Measurements from ENCODE around the gene SLIT1. TPM values are rescaled to one million over a fixed set of nuclear protein-coding genes. Genes with fewer than 3 reads are reported as not detected.

SLIT1 gene
- total RNA-seq, 1 donor from 2014 or later, result not detected

- H3K27ac ChIP-seq, result no peak overlapping the region
- no peak for DNase-seq (ENCODE audit: low spot score in 2 of 2)
- no peaks in the 10 kb centered on the region for H3K9me3 ChIP-seq
- no peak overlapping the region for H3K4me3 ChIP-seq
- intact Hi-C loops (cut with DNase I), result no loop called here
- H3K27me3 ChIP-seq, result no peaks in the 10 kb centered on the region
- H3K4me1 ChIP-seq, result no peaks in the 10 kb centered on the region
- H3K36me3 ChIP-seq, result no peaks in the 10 kb centered on the region
- TF ChIP-seq CTCF (IDR thresholded peaks at IDR 0.05), result no peak
These were observed 57.7 kb downstream of the SLIT1 start for GRCh38 chr10:97128039-97128492.

DNA sequence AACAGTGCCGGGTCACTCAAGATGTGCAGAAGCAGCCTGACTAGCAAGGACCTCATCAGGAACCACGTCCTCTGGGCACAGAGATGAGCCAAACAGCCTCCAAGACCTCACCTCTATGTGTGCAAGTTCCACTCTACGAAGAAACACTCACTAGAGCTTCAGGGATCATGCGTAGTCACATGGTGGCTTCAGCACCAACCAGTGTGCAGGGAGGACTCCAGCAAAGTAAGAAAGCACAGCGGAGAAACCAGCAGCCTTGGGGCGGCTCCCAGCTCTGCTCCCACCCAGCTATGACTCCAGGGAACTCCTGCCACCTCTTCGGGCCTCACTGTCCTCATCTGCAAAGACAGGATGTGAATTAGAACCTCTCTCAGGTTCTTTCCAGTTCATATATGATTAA, 58.2 kb downstream of the SLIT1 start:
- H3K4me1 ChIP-seq, result no peaks in the 10 kb centered on the region
- no peaks in the 10 kb centered on the region for H3K27me3 ChIP-seq
- intact Hi-C loops (cut with DNase I), result no loop called here
- TF ChIP-seq CTCF (IDR thresholded peaks at IDR 0.05), result no peak
- no peak overlapping the region for H3K4me3 ChIP-seq
- no peak for DNase-seq (ENCODE audit: low spot score in 2 of 2)
- H3K36me3 ChIP-seq, result no peaks in the 10 kb centered on the region
- no peak overlapping the region for H3K27ac ChIP-seq
- no peaks in the 10 kb centered on the region for H3K9me3 ChIP-seq

DNA sequence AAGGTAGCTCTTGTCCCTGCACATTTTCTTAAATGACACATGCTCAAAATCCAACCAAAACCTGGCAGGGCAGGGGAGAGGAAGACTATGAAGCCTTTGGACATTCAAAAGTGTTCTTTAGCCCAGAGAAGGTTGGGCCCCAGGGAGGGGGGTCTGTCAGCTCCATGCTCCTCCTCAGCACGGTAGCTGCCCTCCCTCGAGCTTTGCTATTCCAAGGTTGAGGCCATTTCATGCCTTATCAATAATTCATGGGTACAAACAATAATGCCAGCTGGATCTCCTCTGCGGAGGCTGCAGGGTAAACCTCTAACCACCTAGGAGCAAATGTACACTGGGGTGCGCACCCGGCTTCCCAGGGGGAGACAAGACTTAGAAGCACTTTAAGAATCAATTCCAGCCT, 61.5 kb downstream of the SLIT1 start:
- Histone ChIP-seq H3K9me3 (no peaks in the 10 kb centered on the region), H3K4me3 (no peak overlapping the region), H3K27me3 (no peaks in the 10 kb centered on the region), H3K27ac (no peak overlapping the region), H3K36me3 (no peaks in the 10 kb centered on the region), H3K4me1 (no peaks in the 10 kb centered on the region)
- intact Hi-C loops (cut with DNase I), result no loop called here
- DNase-seq (ENCODE audit: low spot score in 2 of 2), result no peak
- TF ChIP-seq CTCF (IDR thresholded peaks at IDR 0.05), result no peak

DNA sequence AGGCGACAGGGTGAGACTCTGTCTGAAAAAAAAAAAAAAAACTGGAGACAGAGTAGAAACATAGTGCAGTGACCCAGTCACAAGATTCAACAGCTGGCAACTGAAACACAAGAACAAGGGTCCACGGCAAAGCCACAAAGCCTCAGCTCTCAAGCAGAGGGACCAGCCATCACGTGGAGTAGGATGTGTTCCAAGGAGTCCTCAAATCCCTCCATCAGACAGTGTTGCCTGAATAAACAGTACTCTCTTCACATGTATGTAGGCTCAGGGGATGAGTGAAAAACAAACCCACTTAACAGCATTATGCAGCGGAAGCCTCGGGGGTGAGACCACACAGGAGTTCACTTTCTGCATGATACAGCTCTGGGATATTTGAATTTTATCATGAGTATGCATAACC, 62.0 kb downstream of the SLIT1 start:
- Histone ChIP-seq H3K36me3 (no peaks in the 10 kb centered on the region), H3K9me3 (no peaks in the 10 kb centered on the region), H3K4me1 (no peaks in the 10 kb centered on the region), H3K4me3 (no peak overlapping the region), H3K27ac (no peak overlapping the region), H3K27me3 (no peaks in the 10 kb centered on the region)
- DNase-seq (ENCODE audit: low spot score in 2 of 2), result no peak
- intact Hi-C loops (cut with DNase I), result no loop called here
- TF ChIP-seq CTCF (IDR thresholded peaks at IDR 0.05), result no peak

DNA sequence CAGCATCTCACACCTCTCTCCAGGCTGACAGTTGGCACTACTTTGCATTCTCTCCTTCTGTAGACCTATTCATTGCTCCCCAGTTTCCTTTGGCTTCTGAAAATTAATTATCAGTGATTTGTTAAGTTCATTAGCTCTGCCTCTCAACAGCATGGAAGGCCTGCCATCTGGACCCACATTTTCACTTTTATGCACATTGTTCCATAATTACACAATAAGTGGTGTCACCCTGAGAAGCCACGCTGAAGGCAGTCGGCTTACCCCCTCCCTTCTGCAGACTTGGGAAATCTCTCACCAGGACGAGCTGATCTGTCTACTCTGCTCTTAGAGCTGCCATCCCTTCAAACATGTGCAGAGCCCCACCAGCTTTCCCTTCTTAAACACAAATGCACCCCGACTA, 64.7 kb downstream of the SLIT1 start:
- no peak overlapping the region for H3K27ac ChIP-seq
- H3K4me1 ChIP-seq, result no peaks in the 10 kb centered on the region
- TF ChIP-seq CTCF (IDR thresholded peaks at IDR 0.05), result no peak
- H3K36me3 ChIP-seq, result no peaks in the 10 kb centered on the region
- no peaks in the 10 kb centered on the region for H3K27me3 ChIP-seq
- intact Hi-C loops (cut with DNase I), result no loop called here
- no peaks in the 10 kb centered on the region for H3K9me3 ChIP-seq
- H3K4me3 ChIP-seq, result no peak overlapping the region
- DNase-seq (ENCODE audit: low spot score in 2 of 2), result no peak

DNA sequence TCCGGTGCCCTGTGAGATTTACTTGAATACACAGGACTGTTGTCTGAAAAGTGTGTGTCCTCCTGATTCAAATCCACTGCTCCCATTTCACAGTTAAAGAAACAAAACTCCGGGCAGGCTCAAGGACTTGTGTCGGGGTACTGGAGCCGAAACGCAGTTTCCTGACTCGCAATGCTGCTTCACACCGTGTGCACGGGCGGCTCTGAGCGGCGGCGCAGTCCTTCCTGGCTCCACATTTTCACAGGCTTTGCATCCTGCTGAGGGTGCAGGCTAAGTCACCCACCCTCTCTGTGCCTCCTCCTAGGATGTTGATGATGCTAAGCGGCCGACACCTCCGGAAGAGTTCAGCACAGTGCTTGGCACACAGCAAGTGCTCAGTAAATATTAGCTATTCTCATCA, 65.4 kb downstream of the SLIT1 start:
- no peak overlapping the region for H3K27ac ChIP-seq
- TF ChIP-seq CTCF (IDR thresholded peaks at IDR 0.05), result no peak
- no peaks in the 10 kb centered on the region for H3K27me3 ChIP-seq
- H3K36me3 ChIP-seq, result no peaks in the 10 kb centered on the region
- no peaks in the 10 kb centered on the region for H3K9me3 ChIP-seq
- intact Hi-C loops (cut with DNase I), result no loop called here
- H3K4me3 ChIP-seq, result no peak overlapping the region
- no peaks in the 10 kb centered on the region for H3K4me1 ChIP-seq
- no peak for DNase-seq (ENCODE audit: low spot score in 2 of 2)
